ENCODE results near the gene BAHCC1.

The BAHCC1 gene

GRCh38 chr17:81384929-81385319 is 10.3 kb upstream of the BAHCC1 start (continued):
- TF ChIP-seq TSHZ2 (CRISPR knock-in tag; IDR thresholded peaks at IDR 0.05): no peak
- TF ChIP-seq CSDC2 (CRISPR knock-in tag; IDR thresholded peaks at IDR 0.05): no peak
- no peak for TF ChIP-seq PATZ1 (CRISPR knock-in tag; IDR thresholded peaks at IDR 0.05; ENCODE audit: borderline replicate concordance)

- TF ChIP-seq BACH2 (CRISPR knock-in tag; IDR thresholded peaks at IDR 0.05; ENCODE audit: borderline replicate concordance) (no peak), PATZ1 (CRISPR knock-in tag; IDR thresholded peaks at IDR 0.05; ENCODE audit: borderline replicate concordance) (no peak), POU6F1 (CRISPR knock-in tag; IDR thresholded peaks at IDR 0.05; ENCODE audit: borderline replicate concordance, low read depth) (no peak)
- ATAC-seq: no peak
Measured at GRCh38 chr17:81385320-81386111, 9.7 kb upstream of the BAHCC1 start.

- TF ChIP-seq GLIS3 (CRISPR knock-in tag; IDR thresholded peaks at IDR 0.05) (no peak), ZNF70 (CRISPR knock-in tag; IDR thresholded peaks at IDR 0.05) (peak; percentile 70; the same call in 1 of the 2 replicates)
- no peak for ATAC-seq
Measured at GRCh38 chr17:81386141-81386645, 9.1 kb upstream of the BAHCC1 start.

- ATAC-seq: no peak; the same call in 2 of the 3 replicates
- TF ChIP-seq GLIS3 (CRISPR knock-in tag; IDR thresholded peaks at IDR 0.05): no peak
- TF ChIP-seq ZNF565 (CRISPR knock-in tag; conservative IDR thresholded peaks at IDR 0.05; ENCODE audit: low read depth): no peak
- no peak for TF ChIP-seq POU6F1 (CRISPR knock-in tag; IDR thresholded peaks at IDR 0.05; ENCODE audit: borderline replicate concordance, low read depth)
- TF ChIP-seq OSR1 (CRISPR knock-in tag; IDR thresholded peaks at IDR 0.05): no peak
- no peak for TF ChIP-seq PATZ1 (CRISPR knock-in tag; IDR thresholded peaks at IDR 0.05; ENCODE audit: borderline replicate concordance)
- no peak for TF ChIP-seq SNAI2 (CRISPR knock-in tag; IDR thresholded peaks at IDR 0.05)
- TF ChIP-seq CREB5 (CRISPR knock-in tag; IDR thresholded peaks at IDR 0.05; ENCODE audit: low read depth): no peak
- no peak for TF ChIP-seq PPARA (CRISPR knock-in tag; IDR thresholded peaks at IDR 0.05; ENCODE audit: borderline replicate concordance)
- TF ChIP-seq ZFP3 (CRISPR knock-in tag; IDR thresholded peaks at IDR 0.05): no peak
- TF ChIP-seq CSDC2 (CRISPR knock-in tag; IDR thresholded peaks at IDR 0.05): no peak
- TF ChIP-seq TOX (CRISPR knock-in tag; IDR thresholded peaks at IDR 0.05; ENCODE audit: borderline replicate concordance): no peak
- TF ChIP-seq ARNTL (CRISPR knock-in tag; IDR thresholded peaks at IDR 0.05; ENCODE audit: borderline replicate concordance, low read depth): no peak
- no peak for TF ChIP-seq TCF4 (CRISPR knock-in tag; IDR thresholded peaks at IDR 0.05; ENCODE audit: borderline replicate concordance)
- no peak for TF ChIP-seq CSRNP3 (CRISPR knock-in tag; IDR thresholded peaks at IDR 0.05)
- TF ChIP-seq ISL1 (CRISPR knock-in tag; IDR thresholded peaks at IDR 0.05): no peak
- no peak for TF ChIP-seq BACH2 (CRISPR knock-in tag; IDR thresholded peaks at IDR 0.05; ENCODE audit: borderline replicate concordance)
- no peak for TF ChIP-seq ESRRG (CRISPR knock-in tag; IDR thresholded peaks at IDR 0.05)
Measured at GRCh38 chr17:81386646-81387099, 8.6 kb upstream of the BAHCC1 start.

All from SK-N-SH treated with all-trans-retinoic acid at 6 μM for 48 hours (cell line).